GM10266 (cell line): ENCODE results near the gene MFAP4.

ENCODE experiments used
- DNase-seq: peaks from one replicate; pipeline ENCODE4 v3.0.0; 2012; ENCODE audit errors: extremely low spot score
- TF ChIP-seq, protein P1 (sequence below): IDR thresholded peaks from 2 replicates; pipeline ENCODE4 v1.5.1; 2012; ENCODE audit warnings: mild to moderate bottlenecking, low read depth; ENCODE audit not compliant: control insufficient read depth, insufficient read depth; ENCODE audit errors: missing control alignments

Gene MFAP4

DNA sequence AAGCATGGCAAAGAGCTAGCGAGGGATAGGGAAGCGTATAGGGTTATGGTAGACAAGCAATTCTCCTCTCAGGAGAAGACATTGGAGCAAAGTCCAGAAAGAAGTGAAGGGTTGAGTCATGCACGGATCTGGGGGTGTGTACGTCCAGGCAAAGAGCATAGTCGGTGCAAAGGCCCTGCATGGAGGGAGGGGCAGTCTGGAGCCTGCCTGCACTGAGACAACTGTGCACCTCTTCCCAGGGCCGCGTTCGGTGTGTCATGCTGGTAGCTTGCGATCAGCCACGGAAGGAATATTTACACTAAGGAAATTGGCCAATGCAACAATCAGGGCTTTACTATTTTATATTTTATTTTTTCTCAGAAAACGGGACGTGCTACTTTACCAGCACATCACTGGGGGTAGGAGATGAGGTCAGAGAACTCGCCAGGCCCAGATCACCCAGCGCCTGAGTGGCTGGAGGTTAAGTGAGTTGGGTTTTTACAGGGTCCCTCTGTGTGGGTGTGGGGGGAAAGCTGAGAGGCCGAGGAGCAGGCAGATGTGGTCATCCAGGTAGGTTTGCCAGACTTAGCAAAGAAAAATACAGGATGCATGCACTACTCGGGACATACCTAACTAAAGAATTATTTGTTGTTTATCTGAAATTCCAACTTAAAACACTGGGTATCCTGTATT is 17.7 kb downstream of the MFAP4 start:
- DNase-seq = no peak
- TF ChIP-seq, protein P1, sequence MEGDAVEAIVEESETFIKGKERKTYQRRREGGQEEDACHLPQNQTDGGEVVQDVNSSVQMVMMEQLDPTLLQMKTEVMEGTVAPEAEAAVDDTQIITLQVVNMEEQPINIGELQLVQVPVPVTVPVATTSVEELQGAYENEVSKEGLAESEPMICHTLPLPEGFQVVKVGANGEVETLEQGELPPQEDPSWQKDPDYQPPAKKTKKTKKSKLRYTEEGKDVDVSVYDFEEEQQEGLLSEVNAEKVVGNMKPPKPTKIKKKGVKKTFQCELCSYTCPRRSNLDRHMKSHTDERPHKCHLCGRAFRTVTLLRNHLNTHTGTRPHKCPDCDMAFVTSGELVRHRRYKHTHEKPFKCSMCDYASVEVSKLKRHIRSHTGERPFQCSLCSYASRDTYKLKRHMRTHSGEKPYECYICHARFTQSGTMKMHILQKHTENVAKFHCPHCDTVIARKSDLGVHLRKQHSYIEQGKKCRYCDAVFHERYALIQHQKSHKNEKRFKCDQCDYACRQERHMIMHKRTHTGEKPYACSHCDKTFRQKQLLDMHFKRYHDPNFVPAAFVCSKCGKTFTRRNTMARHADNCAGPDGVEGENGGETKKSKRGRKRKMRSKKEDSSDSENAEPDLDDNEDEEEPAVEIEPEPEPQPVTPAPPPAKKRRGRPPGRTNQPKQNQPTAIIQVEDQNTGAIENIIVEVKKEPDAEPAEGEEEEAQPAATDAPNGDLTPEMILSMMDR = no peak

DNA sequence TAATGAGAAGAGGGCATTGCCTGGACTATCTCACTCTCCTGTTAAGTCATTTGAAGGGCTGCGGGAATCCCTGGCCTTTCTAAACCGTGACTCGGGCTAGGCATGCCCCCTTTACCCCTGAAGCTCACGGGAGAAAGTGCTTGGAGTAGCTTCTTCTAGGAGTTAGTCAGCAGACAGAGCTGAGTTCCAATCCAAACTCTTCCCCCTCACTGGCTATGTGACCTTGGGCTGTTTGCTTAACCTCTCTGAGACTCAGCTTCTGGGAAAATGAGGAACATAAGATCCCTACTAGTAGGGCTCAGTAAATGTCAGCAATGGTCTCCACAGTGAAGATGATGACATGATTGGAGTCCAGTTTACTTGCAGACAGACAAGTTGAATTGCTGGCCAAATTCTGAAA is 18.8 kb downstream of the MFAP4 start:
- no peak for DNase-seq
- TF ChIP-seq, protein P1 = no peak

DNA sequence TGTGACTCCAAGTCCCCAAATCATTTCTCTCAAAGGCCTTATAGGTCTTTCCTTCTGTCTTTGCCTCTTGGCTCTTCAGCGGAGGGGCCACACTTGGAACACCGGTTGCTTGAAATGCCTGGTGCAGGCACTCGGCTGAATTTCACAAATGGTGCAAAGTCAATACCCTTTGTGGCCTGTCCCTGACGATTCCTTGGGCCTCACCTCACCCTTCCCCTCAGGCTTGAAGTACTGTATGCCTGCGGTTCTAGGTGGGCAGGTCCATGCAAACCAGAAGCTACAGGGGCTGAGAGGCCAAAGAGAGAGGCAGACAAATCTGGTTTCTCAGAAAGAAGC is 20.4 kb downstream of the MFAP4 start:
- TF ChIP-seq, protein P1 = no peak
- DNase-seq = no peak

DNA sequence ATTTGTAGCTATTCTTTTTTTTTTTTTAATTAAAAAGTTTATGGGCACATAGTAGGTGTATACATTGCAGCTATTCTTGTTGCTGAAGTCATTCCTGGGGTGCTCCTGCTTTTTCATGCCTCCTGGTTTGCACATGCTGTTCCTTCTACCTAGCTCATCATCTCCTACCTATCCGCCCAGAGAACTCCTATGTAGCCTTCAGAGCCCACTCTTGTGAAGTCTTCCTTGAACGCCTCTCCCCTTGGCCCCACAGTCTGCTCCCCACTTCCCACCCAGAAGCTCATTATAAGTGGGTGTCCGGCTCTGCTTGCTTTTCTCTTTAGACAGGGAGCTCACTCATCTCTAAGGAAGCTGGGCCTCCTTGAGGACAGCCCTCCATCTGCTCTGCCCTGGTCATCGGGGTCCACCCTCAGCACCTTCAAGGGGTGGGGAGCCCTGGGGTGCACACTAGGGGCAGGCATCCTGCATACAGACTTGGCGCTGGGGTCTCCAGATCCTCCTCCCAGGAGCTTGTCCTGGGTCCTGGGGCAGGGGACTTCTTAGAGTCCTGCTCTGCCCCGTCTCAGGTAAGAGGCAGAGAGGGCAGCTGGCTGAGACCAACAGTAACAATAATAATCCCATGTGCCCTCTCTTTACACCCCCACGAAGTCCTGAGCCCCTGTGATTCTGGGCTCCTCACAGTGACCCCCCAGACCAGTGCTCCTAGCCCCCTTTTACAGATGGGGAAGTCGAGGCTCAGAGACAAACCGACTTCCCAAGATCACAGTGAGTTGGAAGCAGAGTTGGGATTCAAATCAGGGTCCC is 21.0 kb downstream of the MFAP4 start:
- no peak for DNase-seq
- TF ChIP-seq, protein P1 = no peak

DNA sequence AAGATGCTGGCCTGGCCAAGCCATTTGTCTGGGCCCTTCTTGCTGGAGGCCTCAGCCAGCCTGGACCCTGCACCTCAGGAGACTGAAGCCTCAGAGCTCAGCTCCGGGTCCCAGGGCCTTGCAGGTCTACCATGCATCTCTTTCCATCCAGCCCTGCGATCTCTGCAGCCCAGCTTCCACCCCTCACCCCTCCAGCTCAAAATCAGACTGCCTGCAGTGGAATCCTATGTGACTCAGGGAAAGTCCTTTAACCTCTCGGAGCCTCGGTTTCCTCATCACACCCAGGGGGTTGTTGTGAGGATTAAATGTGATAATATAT is 21.5 kb downstream of the MFAP4 start:
- DNase-seq = no peak
- TF ChIP-seq, protein P1 = no peak

DNA sequence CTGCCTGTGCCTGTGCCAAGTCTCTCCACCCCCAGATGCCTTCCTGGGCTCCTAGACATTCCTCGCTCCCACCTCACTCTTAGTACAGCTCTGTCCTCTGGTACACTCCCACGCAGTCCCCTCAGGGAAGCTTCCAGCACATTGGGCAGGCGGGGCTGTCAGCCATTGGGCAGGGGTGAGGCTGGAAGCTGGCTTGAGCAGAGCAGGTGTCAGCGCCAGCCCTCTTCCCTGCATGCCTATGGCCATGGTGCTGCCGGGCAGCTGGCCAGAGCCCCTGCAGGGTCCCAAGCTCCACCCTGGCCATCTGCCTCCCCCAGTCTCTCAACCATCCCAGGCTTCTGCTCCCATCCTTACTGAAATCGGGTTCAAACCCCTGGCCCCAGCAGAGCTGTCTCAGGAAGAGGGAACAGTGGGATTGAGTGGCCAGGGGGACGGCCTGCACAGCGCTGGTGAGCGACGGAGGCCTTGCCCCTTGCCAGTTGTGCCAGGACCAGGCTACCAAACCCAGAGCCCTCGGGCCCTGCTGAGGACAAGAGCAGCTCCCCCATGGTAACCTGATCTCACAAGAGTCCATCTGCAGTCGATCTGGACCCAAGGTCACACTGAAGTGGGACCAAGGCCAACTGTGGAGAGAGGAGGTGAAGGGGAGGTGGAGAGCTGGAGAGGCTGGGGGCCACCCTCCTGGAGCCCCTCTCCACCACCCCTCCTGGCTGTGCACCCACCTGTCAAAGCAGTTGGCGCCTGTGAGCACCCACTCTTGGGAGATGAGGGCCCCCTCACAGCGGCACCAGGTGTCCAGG is 22.1 kb downstream of the MFAP4 start:
- DNase-seq = no peak

More for the DNA sequence above, 22.1 kb downstream of the MFAP4 start:
- TF ChIP-seq, protein P1 = no peak
